PFSK-1 (cell line): ENCODE results near the gene IGF1R.

Experiments used
- FOXP2 ChIP-seq: optimal IDR thresholded peaks from 2 replicates; pipeline ENCODE3; 2011; ENCODE audit warnings: borderline replicate concordance, control low read depth, inconsistent platforms; ENCODE audit not compliant: insufficient read depth; ENCODE audit errors: extremely low read length, extremely low read depth
- POLR2AphosphoS5 ChIP-seq: IDR thresholded peaks from 2 replicates; pipeline ENCODE4 v1.6.1; 2012; ENCODE audit warnings: low read depth, mild to moderate bottlenecking, control low read depth, low read length, moderate library complexity
- SIN3A ChIP-seq: IDR thresholded peaks from 2 replicates; pipeline ENCODE4 v1.6.1; 2012; ENCODE audit warnings: mild to moderate bottlenecking, low read length, moderate library complexity, borderline replicate concordance; ENCODE audit not compliant: insufficient read depth
- TAF1 ChIP-seq: IDR thresholded peaks from 2 replicates; pipeline ENCODE4 v1.6.1; 2012; ENCODE audit warnings: low read length, control low read depth, borderline replicate concordance; ENCODE audit not compliant: insufficient read depth
- TF ChIP-seq, protein P1 (sequence below), 2 experiments: IDR thresholded peaks; 2 replicates each; pipeline versions ENCODE4 v1.6.1 to v1.8.0; 2011 to 2012; ENCODE audit warnings: low read depth in 2 of 2, low read length in 2 of 2, control low read depth in 1 of 2, inconsistent platforms in 1 of 2, mild to moderate bottlenecking in 1 of 2, moderate library complexity in 1 of 2; ENCODE audit not compliant: insufficient read depth in 1 of 2

DNA sequence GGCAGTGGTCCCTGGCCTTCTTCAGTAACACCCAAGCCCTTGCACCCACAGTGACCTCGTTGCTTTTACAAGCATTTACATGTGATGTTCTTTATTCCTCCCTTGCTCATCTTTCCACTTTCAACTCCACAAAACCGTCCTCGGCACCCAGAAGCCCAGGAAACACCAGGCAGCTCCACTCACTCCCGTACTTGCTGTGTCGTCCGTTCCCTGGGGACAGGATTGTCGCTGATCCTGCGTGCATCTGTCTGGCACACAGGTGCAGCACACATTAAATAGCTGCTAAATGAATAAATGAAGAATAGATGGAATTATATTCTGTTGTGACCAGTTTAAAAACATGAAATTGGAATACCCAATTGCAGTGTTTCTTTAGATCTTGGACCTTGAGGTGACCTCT, 239.6 kb downstream of the IGF1R start:
- TF ChIP-seq, protein P1, sequence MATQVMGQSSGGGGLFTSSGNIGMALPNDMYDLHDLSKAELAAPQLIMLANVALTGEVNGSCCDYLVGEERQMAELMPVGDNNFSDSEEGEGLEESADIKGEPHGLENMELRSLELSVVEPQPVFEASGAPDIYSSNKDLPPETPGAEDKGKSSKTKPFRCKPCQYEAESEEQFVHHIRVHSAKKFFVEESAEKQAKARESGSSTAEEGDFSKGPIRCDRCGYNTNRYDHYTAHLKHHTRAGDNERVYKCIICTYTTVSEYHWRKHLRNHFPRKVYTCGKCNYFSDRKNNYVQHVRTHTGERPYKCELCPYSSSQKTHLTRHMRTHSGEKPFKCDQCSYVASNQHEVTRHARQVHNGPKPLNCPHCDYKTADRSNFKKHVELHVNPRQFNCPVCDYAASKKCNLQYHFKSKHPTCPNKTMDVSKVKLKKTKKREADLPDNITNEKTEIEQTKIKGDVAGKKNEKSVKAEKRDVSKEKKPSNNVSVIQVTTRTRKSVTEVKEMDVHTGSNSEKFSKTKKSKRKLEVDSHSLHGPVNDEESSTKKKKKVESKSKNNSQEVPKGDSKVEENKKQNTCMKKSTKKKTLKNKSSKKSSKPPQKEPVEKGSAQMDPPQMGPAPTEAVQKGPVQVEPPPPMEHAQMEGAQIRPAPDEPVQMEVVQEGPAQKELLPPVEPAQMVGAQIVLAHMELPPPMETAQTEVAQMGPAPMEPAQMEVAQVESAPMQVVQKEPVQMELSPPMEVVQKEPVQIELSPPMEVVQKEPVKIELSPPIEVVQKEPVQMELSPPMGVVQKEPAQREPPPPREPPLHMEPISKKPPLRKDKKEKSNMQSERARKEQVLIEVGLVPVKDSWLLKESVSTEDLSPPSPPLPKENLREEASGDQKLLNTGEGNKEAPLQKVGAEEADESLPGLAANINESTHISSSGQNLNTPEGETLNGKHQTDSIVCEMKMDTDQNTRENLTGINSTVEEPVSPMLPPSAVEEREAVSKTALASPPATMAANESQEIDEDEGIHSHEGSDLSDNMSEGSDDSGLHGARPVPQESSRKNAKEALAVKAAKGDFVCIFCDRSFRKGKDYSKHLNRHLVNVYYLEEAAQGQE (IDR thresholded peaks at IDR 0.05; ENCODE audit: insufficient read depth in 1 of 2, low read depth in 2 of 2, low read length in 2 of 2) = no peak
- no peak for TF ChIP-seq SIN3A
- no peak for TF ChIP-seq POLR2AphosphoS5
- TF ChIP-seq TAF1 = no peak
- TF ChIP-seq FOXP2 = no peak
